Hepatocyte (in vitro differentiated cells): Measurements from ENCODE around the gene LRRC28. TPM values are rescaled to one million over a fixed set of nuclear protein-coding genes. Genes with fewer than 3 reads are reported as not detected.
"Not testable (repeated sequence)": the region's sequence is repeated elsewhere in the genome, so short reads cannot be mapped to it uniquely, and the experiment has no call there.

Experiments
- DNase-seq: peaks from one replicate; pipeline ENCODE4 v3.0.0-alpha.2; 2016; ENCODE audit warnings: low spot score
- H2AFZ ChIP-seq: fragments of 200-600 bp; sonication (generic); 2 replicates; pipeline ENCODE4 v1.6.0; 2016; ENCODE audit warnings: antibody characterized with exemption, mild to moderate bottlenecking
- H3K27ac ChIP-seq: fragments of 200-600 bp; sonication (generic); 2 replicates; pipeline ENCODE4 v1.5.1; 2016; ENCODE audit warnings: mild to moderate bottlenecking
- H3K27me3 ChIP-seq: fragments of 200-600 bp; sonication (generic); 2 replicates; pipeline ENCODE4 v1.6.1; 2016
- H3K36me3 ChIP-seq: fragments of 200-600 bp; sonication (generic); replicated peaks from 2 replicates; pipeline ENCODE4 v1.5.1; 2016; ENCODE audit warnings: low read depth; ENCODE audit not compliant: insufficient read depth
- H3K4me1 ChIP-seq: fragments of 200-600 bp; sonication (generic); 2 replicates; pipeline ENCODE4 v1.5.1; 2016; ENCODE audit warnings: mild to moderate bottlenecking, moderate library complexity; ENCODE audit not compliant: insufficient read depth
- H3K4me2 ChIP-seq: fragments of 200-600 bp; sonication (generic); 2 replicates; pipeline ENCODE4 v1.6.0; 2016
- H3K4me3 ChIP-seq: fragments of 200-600 bp; sonication (generic); 2 replicates; pipeline ENCODE4 v1.5.1; 2016; ENCODE audit warnings: mild to moderate bottlenecking
- H3K79me2 ChIP-seq: fragments of 200-600 bp; sonication (generic); 2 replicates; pipeline ENCODE4 v1.6.0; 2017; ENCODE audit warnings: mild to moderate bottlenecking
- H3K9me2 ChIP-seq: fragments of 200-600 bp; sonication (generic); replicated peaks from 2 replicates; pipeline ENCODE4 v1.6.0; 2017; ENCODE audit warnings: mild to moderate bottlenecking; ENCODE audit not compliant: insufficient read depth
- H3K9me3 ChIP-seq: fragments of 200-600 bp; sonication (generic); 2 replicates; pipeline ENCODE4 v1.5.1; 2016; ENCODE audit warnings: low read depth, mild to moderate bottlenecking
- H4K20me1 ChIP-seq: fragments of 200-600 bp; sonication (generic); 2 replicates; pipeline ENCODE4 v1.6.0; 2016; ENCODE audit warnings: mild to moderate bottlenecking; ENCODE audit not compliant: insufficient read depth, poor library complexity, severe bottlenecking
- CTCF ChIP-seq: fragments of 200-600 bp; sonication (generic); IDR thresholded peaks from 2 replicates; pipeline ENCODE4 v1.5.1; 2016; ENCODE audit warnings: antibody characterized with exemption, mild to moderate bottlenecking; ENCODE audit not compliant: poor library complexity
- EZH2 ChIP-seq: fragments of 200-600 bp; sonication (generic); IDR thresholded peaks from 2 replicates; pipeline ENCODE4 v1.6.1; 2016; ENCODE audit warnings: antibody characterized with exemption, mild to moderate bottlenecking, borderline replicate concordance
- EZH2phosphoT487 ChIP-seq: fragments of 200-600 bp; sonication (generic); IDR thresholded peaks from one replicate; pipeline ENCODE4 v1.6.1; 2018; ENCODE audit warnings: antibody characterized with exemption, mild to moderate bottlenecking, low read depth, moderate library complexity; ENCODE audit not compliant: unreplicated experiment, severe bottlenecking
- WGBS: methylation state at CpG from one replicate; pipeline ENCODE4 v1.1.6; 2016; ENCODE audit warnings: low lambda C conversion rate; ENCODE audit errors: missing lambda C conversion rate; 5-methylcytosine and 5-hydroxymethylcytosine counted together
- polyA plus RNA-seq: library from polyadenylated mRNA; unstranded; fragments of >200 nt; fragmentation: Nextera tagmentation; extraction: Ambion mirVana; gene quantifications from 2 replicates; pipeline ENCODE4 v1.2.1, GENCODE V29; 2016
- total RNA-seq: library from RNA; depleted of rRNA; stranded (reverse); fragments of >200 nt; gene quantifications from 2 replicates; pipeline ENCODE4 v1.2.3, GENCODE V29; 2014

Gene LRRC28
- total and polyA plus RNA-seq, 2 experiments from 2014 or later: 32.1 to 55.5 TPM

GRCh38 chr15:99396375-99396774 lies 145.1 kb downstream of the LRRC28 start:
- no peak for TF ChIP-seq EZH2
- no peak for TF ChIP-seq EZH2phosphoT487
- no peak for TF ChIP-seq CTCF
- 88% methylated on average over 5 of the region's 5 CpGs for WGBS
- no peaks in the 10 kb centered on the region for H3K27me3 ChIP-seq
- H3K79me2 ChIP-seq: no peaks in the 10 kb centered on the region
- no peaks in the 10 kb centered on the region for H3K36me3 ChIP-seq
- no peak overlapping the region for H3K4me2 ChIP-seq
- no peaks in the 10 kb centered on the region for H4K20me1 ChIP-seq
- no peak for DNase-seq
- no peaks in the 10 kb centered on the region for H3K4me1 ChIP-seq
- no peaks in the 10 kb centered on the region for H3K9me2 ChIP-seq
- no peak overlapping the region for H2AFZ ChIP-seq
- no peak overlapping the region for H3K4me3 ChIP-seq
- no peak overlapping the region for H3K27ac ChIP-seq
- peaks cover 7% of the 10 kb centered on the region for H3K9me3 ChIP-seq

DNA sequence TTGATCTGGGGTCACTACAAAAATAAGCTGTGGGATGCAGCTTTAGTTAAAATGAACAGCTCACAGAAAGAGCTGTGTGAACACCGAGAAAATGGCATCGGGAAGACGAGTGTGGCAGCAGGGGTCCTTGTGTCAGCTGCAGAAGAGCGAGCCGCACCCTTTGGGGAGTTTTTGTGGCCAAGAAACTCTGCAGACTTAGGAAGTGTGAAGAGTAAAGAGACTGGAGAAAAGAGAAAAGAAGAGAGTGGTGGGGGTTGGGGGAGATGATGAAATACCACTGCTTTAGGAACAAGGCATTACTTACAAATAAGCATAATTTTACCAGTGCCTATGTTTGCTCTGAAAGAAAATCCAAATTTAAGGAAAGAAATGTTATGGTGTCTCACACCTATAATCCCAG lies 147.8 kb downstream of the LRRC28 start:
- H3K9me3 ChIP-seq: no peaks in the 10 kb centered on the region
- H3K4me2 ChIP-seq: no peak overlapping the region
- 97% methylated on average over 5 of the region's 5 CpGs for WGBS
- no peaks in the 10 kb centered on the region for H3K9me2 ChIP-seq
- TF ChIP-seq CTCF (no peak), EZH2phosphoT487 (no peak), EZH2 (no peak)
- H3K36me3 ChIP-seq: no peaks in the 10 kb centered on the region
- H3K4me3 ChIP-seq: no peak overlapping the region
- H3K27ac ChIP-seq: no peak overlapping the region
- H3K79me2 ChIP-seq: no peaks in the 10 kb centered on the region
- peaks cover 6% of the 10 kb centered on the region for H3K4me1 ChIP-seq
- H3K27me3 ChIP-seq: no peaks in the 10 kb centered on the region
- no peak for DNase-seq
- no peaks in the 10 kb centered on the region for H4K20me1 ChIP-seq
- H2AFZ ChIP-seq: no peak overlapping the region

GRCh38 chr15:99399618-99400017 lies 148.3 kb downstream of the LRRC28 start:
- Histone ChIP-seq H4K20me1 (no peaks in the 10 kb centered on the region), H3K79me2 (no peaks in the 10 kb centered on the region), H2AFZ (no peak overlapping the region), H3K9me3 (no peaks in the 10 kb centered on the region), H3K4me3 (no peak overlapping the region), H3K4me1 (peaks cover 6% of the 10 kb centered on the region), H3K4me2 (no peak overlapping the region), H3K36me3 (no peaks in the 10 kb centered on the region), H3K27ac (peak overlapping the region; percentile 31), H3K9me2 (no peaks in the 10 kb centered on the region), H3K27me3 (no peaks in the 10 kb centered on the region)
- no peak for DNase-seq
- 87% methylated on average over 4 of the region's 4 CpGs for WGBS
- TF ChIP-seq CTCF (no peak), EZH2 (no peak), EZH2phosphoT487 (no peak)

- H3K4me1 ChIP-seq, H3K36me3 ChIP-seq, H3K4me3 ChIP-seq, H3K27me3 ChIP-seq, H3K9me2 ChIP-seq, DNase-seq, H4K20me1 ChIP-seq, H3K79me2 ChIP-seq, H3K9me3 ChIP-seq: not testable (repeated sequence)
- 92% methylated on average over 4 of the region's 4 CpGs for WGBS
- Histone ChIP-seq H3K4me2 (peak overlapping the region; percentile 7), H2AFZ (peak overlapping the region; percentile 7), H3K27ac (peak overlapping the region; percentile 22)
Observed at GRCh38 chr15:99401216-99401615, 149.9 kb downstream of the LRRC28 start.
